ENCODE data around the gene ISLR. TPM values are rescaled to one million over a fixed set of nuclear protein-coding genes. Genes with fewer than 3 reads are reported as not detected.
A peak's percentile ranks its signal among the peaks of the same experiment; 100 is the strongest.

The ISLR gene
- polyA plus RNA-seq, 2 of the 4 experiments (the other 2 are of a cell fraction), result 0.10 to 0.43 TPM

DNA sequence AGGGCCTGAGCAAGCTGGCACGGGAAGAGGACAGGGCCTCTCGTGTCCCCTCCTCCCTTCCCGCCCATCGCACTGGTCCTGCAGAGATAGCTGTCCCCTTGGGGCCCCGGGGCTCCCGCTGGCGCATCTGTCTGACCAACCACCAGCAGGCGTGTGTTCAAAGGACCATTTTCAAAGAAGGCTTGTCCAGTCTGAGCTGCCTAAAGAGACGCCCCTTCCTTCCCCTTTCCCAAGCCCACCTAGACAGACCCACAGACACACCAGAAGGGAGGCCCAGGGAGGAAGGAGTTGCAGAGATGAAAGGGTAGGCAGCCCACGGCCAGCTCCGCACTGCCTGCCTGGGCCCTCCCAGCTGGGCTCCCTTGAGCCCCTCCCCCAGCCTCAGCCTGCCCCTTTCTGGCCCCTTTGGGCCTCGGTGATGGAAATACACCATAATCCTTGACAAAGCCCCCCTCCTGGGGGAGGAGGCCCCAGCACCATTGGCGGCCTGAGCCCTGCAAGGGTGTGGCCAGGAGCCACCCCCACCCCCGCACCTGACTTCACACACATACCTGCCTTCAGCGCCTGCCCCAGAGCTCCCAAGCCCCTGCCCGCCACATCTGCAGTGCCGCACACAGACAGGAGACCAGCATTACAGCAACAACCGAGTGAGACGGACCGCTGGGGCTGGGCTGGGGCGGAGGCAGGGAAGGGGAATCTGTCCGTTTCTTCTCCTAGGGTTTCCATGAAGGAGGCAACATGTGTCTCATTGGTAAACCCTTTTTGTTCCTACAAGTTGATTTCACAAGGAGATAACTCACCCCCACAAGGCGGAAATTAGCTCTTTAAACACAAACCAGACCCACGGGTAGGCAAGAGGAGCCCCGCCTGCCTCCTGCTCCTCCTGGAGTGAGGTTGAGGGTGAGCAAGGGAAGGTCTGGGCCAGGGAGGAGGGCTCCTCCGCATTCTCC lies 29.2 kb downstream of the ISLR start, which contains the start of gene STRA6:
Gene STRA6, minus strand, starts transcription at position 336 of the 950 bp plus-strand sequence. CDS start 520 bp downstream, outside the sequence.
- CTCF ChIA-PET, result interaction anchor here (0.7 to 6.4 kb wide), 17 partner anchors 8 to 154 kb away, joined by 3 to 33 read pairs (median 3); no protein-coding TSS in a partner anchor
- TF ChIP-seq, protein P1, sequence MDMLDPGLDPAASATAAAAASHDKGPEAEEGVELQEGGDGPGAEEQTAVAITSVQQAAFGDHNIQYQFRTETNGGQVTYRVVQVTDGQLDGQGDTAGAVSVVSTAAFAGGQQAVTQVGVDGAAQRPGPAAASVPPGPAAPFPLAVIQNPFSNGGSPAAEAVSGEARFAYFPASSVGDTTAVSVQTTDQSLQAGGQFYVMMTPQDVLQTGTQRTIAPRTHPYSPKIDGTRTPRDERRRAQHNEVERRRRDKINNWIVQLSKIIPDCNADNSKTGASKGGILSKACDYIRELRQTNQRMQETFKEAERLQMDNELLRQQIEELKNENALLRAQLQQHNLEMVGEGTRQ (IDR thresholded peaks at IDR 0.05), result peak; percentile 13; the same call in 1 of the 2 replicates
- TF ChIP-seq POLR2A (IDR thresholded peaks at IDR 0.05; ENCODE audit: low read length) (peak; percentile 5; the same call in 1 of the 2 replicates), JUN (IDR thresholded peaks at IDR 0.05) (peak in 1 of 2 experiments; percentile 59; a peak in 3 of 5 replicates), RAD21 (conservative IDR thresholded peaks at IDR 0.05 in 1 of 2, IDR thresholded peaks at IDR 0.05 in 1 of 2) (peak; percentile 37 to 39; a peak in 4 of 5 replicates), HEYL (CRISPR knock-in tag; IDR thresholded peaks at IDR 0.05) (no peak)
- TF ChIP-seq, protein P2, sequence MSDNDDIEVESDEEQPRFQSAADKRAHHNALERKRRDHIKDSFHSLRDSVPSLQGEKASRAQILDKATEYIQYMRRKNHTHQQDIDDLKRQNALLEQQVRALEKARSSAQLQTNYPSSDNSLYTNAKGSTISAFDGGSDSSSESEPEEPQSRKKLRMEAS (IDR thresholded peaks at IDR 0.05), result peak; percentile 29; the same call in 1 of the 2 replicates
- TF ChIP-seq, protein P3, sequence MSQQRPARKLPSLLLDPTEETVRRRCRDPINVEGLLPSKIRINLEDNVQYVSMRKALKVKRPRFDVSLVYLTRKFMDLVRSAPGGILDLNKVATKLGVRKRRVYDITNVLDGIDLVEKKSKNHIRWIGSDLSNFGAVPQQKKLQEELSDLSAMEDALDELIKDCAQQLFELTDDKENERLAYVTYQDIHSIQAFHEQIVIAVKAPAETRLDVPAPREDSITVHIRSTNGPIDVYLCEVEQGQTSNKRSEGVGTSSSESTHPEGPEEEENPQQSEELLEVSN (IDR thresholded peaks at IDR 0.05; ENCODE audit: borderline replicate concordance, low read depth), result peak; percentile 53
- TF ChIP-seq, protein P4, sequence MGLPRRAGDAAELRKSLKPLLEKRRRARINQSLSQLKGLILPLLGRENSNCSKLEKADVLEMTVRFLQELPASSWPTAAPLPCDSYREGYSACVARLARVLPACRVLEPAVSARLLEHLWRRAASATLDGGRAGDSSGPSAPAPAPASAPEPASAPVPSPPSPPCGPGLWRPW (IDR thresholded peaks at IDR 0.05), result no peak
- TF ChIP-seq, protein P5, sequence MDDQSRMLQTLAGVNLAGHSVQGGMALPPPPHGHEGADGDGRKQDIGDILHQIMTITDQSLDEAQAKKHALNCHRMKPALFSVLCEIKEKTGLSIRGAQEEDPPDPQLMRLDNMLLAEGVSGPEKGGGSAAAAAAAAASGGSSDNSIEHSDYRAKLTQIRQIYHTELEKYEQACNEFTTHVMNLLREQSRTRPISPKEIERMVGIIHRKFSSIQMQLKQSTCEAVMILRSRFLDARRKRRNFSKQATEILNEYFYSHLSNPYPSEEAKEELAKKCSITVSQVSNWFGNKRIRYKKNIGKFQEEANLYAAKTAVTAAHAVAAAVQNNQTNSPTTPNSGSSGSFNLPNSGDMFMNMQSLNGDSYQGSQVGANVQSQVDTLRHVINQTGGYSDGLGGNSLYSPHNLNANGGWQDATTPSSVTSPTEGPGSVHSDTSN (IDR thresholded peaks at IDR 0.05), result no peak
- Histone ChIP-seq H3K4me1 (peaks cover 64% of the 10 kb centered on the region), H3K9me3 (no peaks in the 10 kb centered on the region), H3K4me2 (peak within 1 kb of the TSS; percentile 95), H3K4me3 (peak within 1 kb of the TSS; percentile 51), H3K27ac (peak within 1 kb of the TSS; percentile 90 to 97)
- 3% methylated on average over 14 of the region's 26 CpGs for WGBS (ENCODE audit: missing lambda C conversion rate)
- POLR2A ChIA-PET, result interaction anchor here (0.6 to 1.6 kb wide), 11 partner anchors 10 to 67 kb away, joined by 3 to 7 read pairs (median 3); partner anchors contain the start of gene ISLR
- ATAC-seq (peak; percentile 82 to 83), DNase-seq (ENCODE audit: low read depth in 1 of 2, low spot score in 1 of 2) (peak; percentile 75 to 85), FAIRE-seq (no peak)

DNA sequence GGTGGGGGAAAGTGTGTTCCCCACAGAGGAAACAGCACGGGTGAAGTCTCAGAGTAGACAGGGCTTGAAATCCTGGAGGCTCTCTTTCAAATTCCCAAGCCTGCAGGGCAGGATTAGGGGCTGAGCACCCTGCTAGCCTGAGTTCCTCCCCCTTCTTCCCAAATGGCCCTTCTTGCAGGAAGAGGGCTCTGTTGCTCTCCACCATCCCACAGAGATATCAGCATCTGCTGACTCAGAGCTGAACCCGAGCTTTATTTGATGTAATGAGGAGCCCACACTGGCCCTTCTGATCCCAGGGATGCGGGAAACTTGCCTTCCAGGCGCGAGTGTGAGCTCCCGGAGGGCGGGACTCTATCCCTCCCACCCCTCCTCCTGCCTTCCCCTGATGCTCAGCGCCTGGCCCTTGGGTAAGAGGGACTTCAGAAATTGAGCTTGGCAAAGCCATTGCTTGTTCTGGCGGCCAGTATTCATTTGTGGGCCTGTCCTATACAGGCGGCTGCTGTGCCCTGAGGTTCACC lies 30.5 kb downstream of the ISLR start:
- TF ChIP-seq, protein P3 (IDR thresholded peaks at IDR 0.05; ENCODE audit: borderline replicate concordance, low read depth), result no peak
- no peak for TF ChIP-seq TP53 (CRISPR knock-in tag; IDR thresholded peaks at IDR 0.05)
- TF ChIP-seq KDM5A (IDR thresholded peaks at IDR 0.05), result no peak
- TF ChIP-seq ZFP36 (IDR thresholded peaks at IDR 0.05; ENCODE audit: borderline replicate concordance, partially characterized antibody), result no peak
- no peak for TF ChIP-seq JUNB (IDR thresholded peaks at IDR 0.05)
- TF ChIP-seq TFCP2L1 (CRISPR knock-in tag; IDR thresholded peaks at IDR 0.05), result no peak
- no peak for TF ChIP-seq HOXA7 (CRISPR knock-in tag; IDR thresholded peaks at IDR 0.05)
- TF ChIP-seq CHD2 (IDR thresholded peaks at IDR 0.05; ENCODE audit: low read length, partially characterized antibody), result no peak
- no peak for TF ChIP-seq HOXB13 (CRISPR knock-in tag; IDR thresholded peaks at IDR 0.05; ENCODE audit: low read depth)
- no peak for TF ChIP-seq GATA3 (IDR thresholded peaks at IDR 0.05; ENCODE audit: borderline replicate concordance)
- TF ChIP-seq, protein P6, sequence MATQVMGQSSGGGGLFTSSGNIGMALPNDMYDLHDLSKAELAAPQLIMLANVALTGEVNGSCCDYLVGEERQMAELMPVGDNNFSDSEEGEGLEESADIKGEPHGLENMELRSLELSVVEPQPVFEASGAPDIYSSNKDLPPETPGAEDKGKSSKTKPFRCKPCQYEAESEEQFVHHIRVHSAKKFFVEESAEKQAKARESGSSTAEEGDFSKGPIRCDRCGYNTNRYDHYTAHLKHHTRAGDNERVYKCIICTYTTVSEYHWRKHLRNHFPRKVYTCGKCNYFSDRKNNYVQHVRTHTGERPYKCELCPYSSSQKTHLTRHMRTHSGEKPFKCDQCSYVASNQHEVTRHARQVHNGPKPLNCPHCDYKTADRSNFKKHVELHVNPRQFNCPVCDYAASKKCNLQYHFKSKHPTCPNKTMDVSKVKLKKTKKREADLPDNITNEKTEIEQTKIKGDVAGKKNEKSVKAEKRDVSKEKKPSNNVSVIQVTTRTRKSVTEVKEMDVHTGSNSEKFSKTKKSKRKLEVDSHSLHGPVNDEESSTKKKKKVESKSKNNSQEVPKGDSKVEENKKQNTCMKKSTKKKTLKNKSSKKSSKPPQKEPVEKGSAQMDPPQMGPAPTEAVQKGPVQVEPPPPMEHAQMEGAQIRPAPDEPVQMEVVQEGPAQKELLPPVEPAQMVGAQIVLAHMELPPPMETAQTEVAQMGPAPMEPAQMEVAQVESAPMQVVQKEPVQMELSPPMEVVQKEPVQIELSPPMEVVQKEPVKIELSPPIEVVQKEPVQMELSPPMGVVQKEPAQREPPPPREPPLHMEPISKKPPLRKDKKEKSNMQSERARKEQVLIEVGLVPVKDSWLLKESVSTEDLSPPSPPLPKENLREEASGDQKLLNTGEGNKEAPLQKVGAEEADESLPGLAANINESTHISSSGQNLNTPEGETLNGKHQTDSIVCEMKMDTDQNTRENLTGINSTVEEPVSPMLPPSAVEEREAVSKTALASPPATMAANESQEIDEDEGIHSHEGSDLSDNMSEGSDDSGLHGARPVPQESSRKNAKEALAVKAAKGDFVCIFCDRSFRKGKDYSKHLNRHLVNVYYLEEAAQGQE (IDR thresholded peaks at IDR 0.05), result no peak
- TF ChIP-seq RNF2 (IDR thresholded peaks at IDR 0.05; ENCODE audit: borderline replicate concordance, low read depth), result no peak
- no peak for TF ChIP-seq ZNF302 (CRISPR knock-in tag; IDR thresholded peaks at IDR 0.05)
- no peak for TF ChIP-seq HEYL (CRISPR knock-in tag; IDR thresholded peaks at IDR 0.05)
- no peak for TF ChIP-seq PHF8 (IDR thresholded peaks at IDR 0.05; ENCODE audit: borderline replicate concordance, low read depth)
- no peak for TF ChIP-seq JUN (IDR thresholded peaks at IDR 0.05)
- TF ChIP-seq HOXB5 (CRISPR knock-in tag; IDR thresholded peaks at IDR 0.05), result no peak
- no peak for TF ChIP-seq FOSB (CRISPR knock-in tag; IDR thresholded peaks at IDR 0.05)
- DNase-seq (ENCODE audit: low read depth in 1 of 2, low spot score in 1 of 2), result no peak
- CTCF ChIA-PET, result interaction anchor here (0.9 to 6.4 kb wide), 4 partner anchors 18 to 104 kb away, joined by 3 to 33 read pairs (median 4); no protein-coding TSS in a partner anchor
- Histone ChIP-seq H3K27ac (peak overlapping the region; percentile 90 to 97), H3K4me3 (peak overlapping the region; percentile 51), H3K4me1 (peaks cover 57% of the 10 kb centered on the region), H3K4me2 (peak overlapping the region; percentile 95), H3K9me3 (no peaks in the 10 kb centered on the region)
- ATAC-seq, result no peak
- FAIRE-seq, result no peak
- WGBS (ENCODE audit: missing lambda C conversion rate), result 55% methylated on average over 5 of the region's 10 CpGs
- POLR2A ChIA-PET, result no interaction called here

Measured in A549 (cell line).